22Rv1 (cell line): ENCODE data around the gene PHIP.

Source experiments
- ZFX ChIP-seq: fragments of 450-650 bp; IDR thresholded peaks from 2 replicates; pipeline ENCODE4 v1.6.1; 2017; ENCODE audit warnings: antibody characterized with exemption, borderline replicate concordance
- TF ChIP-seq, protein P1 (sequence below): fragments of 450-650 bp; IDR thresholded peaks from 2 replicates; pipeline ENCODE4 v1.5.1; 2017; ENCODE audit warnings: mild to moderate bottlenecking

DNA sequence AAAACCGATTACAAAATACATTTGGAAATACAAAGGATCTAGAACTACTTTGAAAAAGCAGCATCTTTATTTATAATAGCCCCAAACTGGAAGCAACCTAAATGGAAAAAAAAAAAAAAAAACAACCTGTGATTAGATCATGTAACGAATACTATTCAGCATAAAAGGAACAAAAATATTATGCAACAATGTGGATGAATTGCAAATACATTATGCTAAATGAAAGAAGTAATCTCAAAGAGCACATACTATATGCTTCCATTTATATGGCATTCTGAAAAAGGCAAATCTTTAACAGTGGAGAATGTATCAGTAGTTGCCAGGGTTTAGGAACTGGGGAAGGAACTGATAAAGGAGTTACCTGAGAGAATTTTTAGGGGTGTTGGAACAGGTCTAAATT lies 181.8 kb downstream of the PHIP start:
- no peak for TF ChIP-seq ZFX
- TF ChIP-seq, protein P1, sequence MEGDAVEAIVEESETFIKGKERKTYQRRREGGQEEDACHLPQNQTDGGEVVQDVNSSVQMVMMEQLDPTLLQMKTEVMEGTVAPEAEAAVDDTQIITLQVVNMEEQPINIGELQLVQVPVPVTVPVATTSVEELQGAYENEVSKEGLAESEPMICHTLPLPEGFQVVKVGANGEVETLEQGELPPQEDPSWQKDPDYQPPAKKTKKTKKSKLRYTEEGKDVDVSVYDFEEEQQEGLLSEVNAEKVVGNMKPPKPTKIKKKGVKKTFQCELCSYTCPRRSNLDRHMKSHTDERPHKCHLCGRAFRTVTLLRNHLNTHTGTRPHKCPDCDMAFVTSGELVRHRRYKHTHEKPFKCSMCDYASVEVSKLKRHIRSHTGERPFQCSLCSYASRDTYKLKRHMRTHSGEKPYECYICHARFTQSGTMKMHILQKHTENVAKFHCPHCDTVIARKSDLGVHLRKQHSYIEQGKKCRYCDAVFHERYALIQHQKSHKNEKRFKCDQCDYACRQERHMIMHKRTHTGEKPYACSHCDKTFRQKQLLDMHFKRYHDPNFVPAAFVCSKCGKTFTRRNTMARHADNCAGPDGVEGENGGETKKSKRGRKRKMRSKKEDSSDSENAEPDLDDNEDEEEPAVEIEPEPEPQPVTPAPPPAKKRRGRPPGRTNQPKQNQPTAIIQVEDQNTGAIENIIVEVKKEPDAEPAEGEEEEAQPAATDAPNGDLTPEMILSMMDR, result no peak
